Measurements from ENCODE around the gene ARTN. TPM values are rescaled to one million over a fixed set of nuclear protein-coding genes. Genes with fewer than 3 reads are reported as not detected.

ARTN gene
- total RNA-seq, 1 experiment from 2014 or later: 17.4 TPM

GRCh38 chr1:43921022-43921421 is 12.6 kb upstream of the ARTN start:
- CTCF ChIA-PET: interaction anchor here (0.5 kb wide), 1 partner anchor 155 kb away, joined by 3 read pairs; no protein-coding TSS in a partner anchor
- Histone ChIP-seq H3K4me3 (no peak overlapping the region), H3K9me3 (ENCODE audit: insufficient read depth, low read depth) (no peaks in the 10 kb centered on the region), H3K36me3 (ENCODE audit: low read depth) (no peaks in the 10 kb centered on the region), H3K79me2 (ENCODE audit: low read depth) (no peaks in the 10 kb centered on the region), H3K9me2 (ENCODE audit: insufficient read depth) (no peaks in the 10 kb centered on the region), H3K27ac (no peak overlapping the region), H2AFZ (no peak overlapping the region), H3F3A (ENCODE audit: insufficient read depth, low read depth) (peaks cover 5% of the 10 kb centered on the region; the same call in 1 of the 2 replicates), H3K27me3 (ENCODE audit: insufficient read depth, low read depth) (no peaks in the 10 kb centered on the region), H3K4me1 (replicated peaks; ENCODE audit: insufficient read depth) (peaks cover 10% of the 10 kb centered on the region; the same call in 1 of the 2 replicates), H4K20me1 (ENCODE audit: insufficient read depth) (no peaks in the 10 kb centered on the region), H3K4me2 (no peak overlapping the region)
- POLR2A ChIA-PET (ENCODE audit: unreplicated experiment): no interaction called here
- intact Hi-C loops (cut with micrococcal nuclease; ENCODE audit: unreplicated experiment): no loop called here
- no peak for TF ChIP-seq CTCF (conservative IDR thresholded peaks at IDR 0.05)
- TF ChIP-seq EZH2 (IDR thresholded peaks at IDR 0.05; ENCODE audit: low read depth): no peak
- DNase-seq: no peak
- BruUV-seq (replicated peaks): no TSS peak

- Histone ChIP-seq H3K4me3 (no peak overlapping the region), H3K36me3 (ENCODE audit: low read depth) (no peaks in the 10 kb centered on the region), H3K9me2 (ENCODE audit: insufficient read depth) (no peaks in the 10 kb centered on the region), H3K27ac (no peak overlapping the region), H2AFZ (no peak overlapping the region), H3K4me1 (replicated peaks; ENCODE audit: insufficient read depth) (peaks cover 16% of the 10 kb centered on the region; the same call in 1 of the 2 replicates), H3F3A (ENCODE audit: insufficient read depth, low read depth) (peaks cover 14% of the 10 kb centered on the region; the same call in 1 of the 2 replicates), H4K20me1 (ENCODE audit: insufficient read depth) (no peaks in the 10 kb centered on the region), H3K4me2 (no peak overlapping the region), H3K79me2 (ENCODE audit: low read depth) (no peaks in the 10 kb centered on the region), H3K27me3 (ENCODE audit: insufficient read depth, low read depth) (no peaks in the 10 kb centered on the region), H3K9me3 (ENCODE audit: insufficient read depth, low read depth) (peaks cover 2% of the 10 kb centered on the region; the same call in 1 of the 2 replicates)
- DNase-seq: no peak
- POLR2A ChIA-PET (ENCODE audit: unreplicated experiment): no interaction called here
- CTCF ChIA-PET: no interaction called here
- no TSS peak for BruUV-seq (replicated peaks)
- TF ChIP-seq CTCF (conservative IDR thresholded peaks at IDR 0.05) (no peak), EZH2 (IDR thresholded peaks at IDR 0.05; ENCODE audit: low read depth) (no peak)
- intact Hi-C loops (cut with micrococcal nuclease; ENCODE audit: unreplicated experiment): no loop called here
These were observed 9.1 kb upstream of the ARTN start for GRCh38 chr1:43924516-43924915.

GRCh38 chr1:43925846-43926245 is 7.8 kb upstream of the ARTN start:
- Histone ChIP-seq H3K27me3 (ENCODE audit: insufficient read depth, low read depth) (no peaks in the 10 kb centered on the region), H3K4me3 (no peak overlapping the region), H4K20me1 (ENCODE audit: insufficient read depth) (no peaks in the 10 kb centered on the region), H3K9me3 (ENCODE audit: insufficient read depth, low read depth) (peaks cover 2% of the 10 kb centered on the region; the same call in 1 of the 2 replicates), H3K4me2 (no peak overlapping the region), H3K79me2 (ENCODE audit: low read depth) (no peaks in the 10 kb centered on the region), H3K36me3 (ENCODE audit: low read depth) (no peaks in the 10 kb centered on the region), H3K27ac (no peak overlapping the region), H2AFZ (no peak overlapping the region), H3K9me2 (ENCODE audit: insufficient read depth) (no peaks in the 10 kb centered on the region), H3F3A (ENCODE audit: insufficient read depth, low read depth) (peaks cover 22% of the 10 kb centered on the region; the same call in 1 of the 2 replicates), H3K4me1 (replicated peaks; ENCODE audit: insufficient read depth) (peaks cover 27% of the 10 kb centered on the region)
- CTCF ChIA-PET: no interaction called here
- POLR2A ChIA-PET (ENCODE audit: unreplicated experiment): no interaction called here
- BruUV-seq (replicated peaks): no TSS peak
- DNase-seq: no peak
- TF ChIP-seq CTCF (conservative IDR thresholded peaks at IDR 0.05) (no peak), EZH2 (IDR thresholded peaks at IDR 0.05; ENCODE audit: low read depth) (no peak)
- intact Hi-C loops (cut with micrococcal nuclease; ENCODE audit: unreplicated experiment): no loop called here
